OCI-LY1 (cell line): Measurements from ENCODE around the gene SIN3A.

Experiments used
- CTCF ChIP-seq: fragments of 200-600 bp; sonication (generic), shearing (Covaris generic); IDR thresholded peaks from 2 replicates; pipeline ENCODE4 v1.5.1; 2017; ENCODE audit warnings: mild to moderate bottlenecking, antibody characterized with exemption, low read length, moderate library complexity, mixed read lengths
- EZH2 ChIP-seq: fragments of 200-600 bp; sonication (generic), shearing (Covaris generic); IDR thresholded peaks from 2 replicates; pipeline ENCODE4 v1.8.0; 2017; ENCODE audit warnings: borderline replicate concordance, mixed run types, mild to moderate bottlenecking, antibody characterized with exemption, low read length, moderate library complexity, mixed read lengths

DNA sequence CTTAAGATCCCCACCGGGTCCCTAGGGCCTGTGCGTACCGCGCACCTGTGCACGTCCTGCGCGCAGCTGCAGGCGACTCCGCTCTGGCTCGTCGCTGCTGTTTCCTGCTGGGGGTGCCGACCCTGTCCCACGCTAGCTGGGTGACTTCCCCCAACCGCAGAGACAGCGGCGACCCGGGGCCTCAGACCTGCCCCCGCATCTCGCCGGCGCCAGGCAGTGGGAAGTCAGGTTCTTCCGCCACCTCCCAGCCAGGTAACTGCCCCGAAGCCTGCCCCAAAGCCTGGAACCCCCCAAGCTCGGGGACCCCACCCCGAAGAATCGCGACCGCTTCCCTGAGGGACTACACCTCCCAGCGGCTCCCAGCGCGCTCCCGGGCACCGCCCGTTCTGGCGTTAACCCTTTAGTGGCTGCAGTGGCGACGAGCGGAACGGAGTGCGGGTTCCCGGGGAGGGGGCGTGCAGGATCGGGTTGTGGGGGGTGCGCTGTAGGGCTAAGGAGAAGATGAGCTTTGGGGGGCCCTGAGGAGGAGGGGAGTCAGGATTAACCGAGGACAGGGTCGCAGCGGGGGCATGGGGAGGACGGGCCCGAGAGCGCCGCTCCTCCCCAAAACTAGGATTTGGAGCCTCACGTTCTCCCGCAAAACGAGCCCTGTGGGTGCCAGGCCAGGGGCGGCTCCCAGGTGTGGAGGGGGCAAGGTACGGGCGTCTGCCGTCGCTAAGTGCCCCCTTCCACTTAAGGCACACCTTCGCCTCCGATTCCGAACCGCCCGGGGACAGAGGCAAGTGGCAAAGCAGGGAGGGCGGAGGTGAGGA lies 104.1 kb downstream of the SIN3A start:
- TF ChIP-seq CTCF (no peak), EZH2 (no peak)
